CD8-positive, alpha-beta memory T cell (primary cell): ENCODE data around the gene ATG16L2. TPM values are rescaled to one million over a fixed set of nuclear protein-coding genes. Genes with fewer than 3 reads are reported as not detected.

Source experiments
- CTCF ChIA-PET: fragments of 350-600 bp; sonication (Branson Sonifier 250); formaldehyde crosslinking; loops from one replicate; lab custom pipeline; 2021; ENCODE audit warnings: antibody characterized with exemption; lab: Charles Lee
- POLR2A ChIA-PET: fragments of 350-600 bp; sonication (Branson Sonifier 250); formaldehyde crosslinking; loops from one replicate; lab custom pipeline; 2021; ENCODE audit warnings: antibody characterized with exemption; lab: Charles Lee
- DNase-seq, 5 donors: peaks; one replicate each; pipeline versions ENCODE4 v3.0.0 to v3.0.0-alpha.2; 2020 to 2022; ENCODE audit warnings: mixed read lengths in 1 of 5
- H3K27ac ChIP-seq: one replicate; pipeline ENCODE4 v1.7.0; 2013; ENCODE audit warnings: low read depth, mild to moderate bottlenecking, low read length, moderate library complexity
- H3K27me3 ChIP-seq: 2 replicates; pipeline ENCODE4 v1.7.0; 2013; ENCODE audit warnings: low read length, mild to moderate bottlenecking; ENCODE audit not compliant: insufficient read depth, poor library complexity, severe bottlenecking
- H3K36me3 ChIP-seq: 2 replicates; pipeline ENCODE4 v1.7.0; 2013; ENCODE audit warnings: mild to moderate bottlenecking, low read length, moderate library complexity; ENCODE audit not compliant: insufficient read depth
- H3K4me1 ChIP-seq: 2 replicates; pipeline ENCODE4 v1.7.0; 2013; ENCODE audit warnings: mild to moderate bottlenecking, low read length, moderate library complexity; ENCODE audit not compliant: insufficient read depth
- H3K4me3 ChIP-seq: 2 replicates; pipeline ENCODE4 v1.7.0; 2013; ENCODE audit warnings: mild to moderate bottlenecking, low read length
- H3K9me3 ChIP-seq: 2 replicates; pipeline ENCODE4 v1.7.0; 2013; ENCODE audit warnings: mild to moderate bottlenecking, low read length
- H3K27ac Mint-ChIP-seq, 8 donors: one replicate each; pipeline ENCODE4 v1.8.0; 2020 to 2021; ENCODE audit warnings: mixed read lengths in 8 of 8, mild to moderate bottlenecking in 6 of 8, inconsistent platforms in 3 of 8, moderate library complexity in 3 of 8
- H3K27me3 Mint-ChIP-seq, 2 donors: one replicate each; pipeline ENCODE4 v1.8.0; 2020 to 2021; ENCODE audit warnings: mixed read lengths in 2 of 2, mild to moderate bottlenecking in 1 of 2, moderate library complexity in 1 of 2
- H3K36me3 Mint-ChIP-seq, 3 donors: one replicate each; pipeline ENCODE4 v1.8.0; 2020 to 2021; ENCODE audit warnings: mixed read lengths in 3 of 3, inconsistent platforms in 1 of 3, mild to moderate bottlenecking in 1 of 3
- H3K4me1 Mint-ChIP-seq, 3 donors: one replicate each; pipeline ENCODE4 v1.8.0; 2020 to 2021; ENCODE audit warnings: mixed read lengths in 3 of 3, inconsistent platforms in 1 of 3, mild to moderate bottlenecking in 1 of 3
- H3K4me3 Mint-ChIP-seq, 7 donors: one replicate each; pipeline ENCODE4 v1.8.0; 2020 to 2021; ENCODE audit warnings: mixed read lengths in 7 of 7, mild to moderate bottlenecking in 6 of 7, moderate library complexity in 4 of 7, inconsistent platforms in 2 of 7
- H3K9me3 Mint-ChIP-seq, 5 donors: one replicate each; pipeline ENCODE4 v1.8.0; 2020 to 2022; ENCODE audit warnings: mixed read lengths in 5 of 5, mild to moderate bottlenecking in 3 of 5, moderate library complexity in 2 of 5, inconsistent platforms in 1 of 5
- polyA plus RNA-seq: library from polyadenylated mRNA; unstranded; fragments of 300-500 nt; fragmentation: Illumina TruSeq; gene quantifications from one replicate; pipeline ENCODE4 v1.2.3, GENCODE V29; 2021
- total RNA-seq, 2 experiments: library from RNA; stranded (reverse); gene quantifications; one replicate each; pipeline ENCODE4 v1.2.3, GENCODE V29; 2021

The ATG16L2 gene
- total and polyA plus RNA-seq, 3 experiments from 2014 or later, result 18.8 to 53.2 (median 50.3) TPM

DNA sequence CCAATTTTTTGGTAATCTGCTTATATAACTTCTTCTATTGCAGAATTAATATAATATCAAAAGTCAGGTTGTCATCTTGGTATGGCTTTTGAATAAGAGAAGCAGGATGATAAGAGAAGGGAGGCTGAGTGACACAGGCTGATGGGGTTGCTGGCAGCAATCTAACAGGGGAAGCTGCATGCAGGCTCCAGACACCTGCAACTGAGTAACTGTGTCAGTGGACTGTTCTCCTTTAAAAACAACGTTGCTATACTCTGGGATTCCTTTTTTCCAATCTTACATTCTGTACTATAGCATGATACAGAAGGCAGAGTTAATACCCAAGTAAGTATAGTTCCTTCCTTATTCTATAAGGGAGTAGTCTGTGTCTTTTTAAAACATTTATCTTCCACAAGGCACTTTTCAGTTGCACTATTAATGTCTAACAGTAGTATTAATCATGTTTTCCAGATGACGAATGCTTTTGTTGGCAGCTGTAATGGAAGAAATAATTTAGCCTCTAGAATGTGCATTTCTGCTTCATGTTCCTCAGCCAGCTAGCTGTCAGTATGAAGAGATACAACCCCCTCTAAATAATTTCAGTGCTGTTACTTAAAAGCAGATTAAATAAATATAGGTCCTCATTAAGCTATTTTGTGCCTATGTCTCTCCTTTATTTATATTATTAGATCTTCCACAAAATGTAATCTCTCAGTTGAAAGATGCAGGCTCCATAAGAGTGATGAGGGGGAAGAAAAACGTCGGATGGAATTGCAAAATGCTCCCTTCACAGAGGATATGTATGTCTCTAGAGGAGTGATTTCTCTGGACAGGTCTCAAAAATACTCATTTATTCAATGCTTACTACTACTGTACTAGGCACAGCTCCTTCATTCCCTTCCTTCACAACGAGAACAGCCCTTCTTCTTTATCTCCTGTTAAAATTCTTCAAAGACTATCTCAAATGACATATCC, 50.8 kb downstream of the ATG16L2 start:
- Mint-ChIP-seq H3K27me3 (no peaks in the 10 kb centered on the region), H3K27ac (peak overlapping the region in 1 of 8 donors; percentile 2), H3K4me1 (peaks cover 8 to 16% (median 9%) of the 10 kb centered on the region in 3 donors), H3K4me3 (no peak overlapping the region), H3K36me3 (peaks cover 9 to 45% (median 12%) of the 10 kb centered on the region in 3 donors), H3K9me3 (no peaks in the 10 kb centered on the region)
- no peak for DNase-seq
- Histone ChIP-seq H3K27me3 (no peaks in the 10 kb centered on the region), H3K4me1 (peaks cover 3% of the 10 kb centered on the region), H3K9me3 (no peaks in the 10 kb centered on the region), H3K36me3 (peaks cover 6% of the 10 kb centered on the region), H3K27ac (no peak overlapping the region), H3K4me3 (no peak overlapping the region)
- ChIA-PET POLR2A (no interaction called here), CTCF (interaction anchor here (0.7 to 0.8 kb wide), 2 partner anchors 144 to 313 kb away, joined by 3 read pairs; no protein-coding TSS in a partner anchor)

DNA sequence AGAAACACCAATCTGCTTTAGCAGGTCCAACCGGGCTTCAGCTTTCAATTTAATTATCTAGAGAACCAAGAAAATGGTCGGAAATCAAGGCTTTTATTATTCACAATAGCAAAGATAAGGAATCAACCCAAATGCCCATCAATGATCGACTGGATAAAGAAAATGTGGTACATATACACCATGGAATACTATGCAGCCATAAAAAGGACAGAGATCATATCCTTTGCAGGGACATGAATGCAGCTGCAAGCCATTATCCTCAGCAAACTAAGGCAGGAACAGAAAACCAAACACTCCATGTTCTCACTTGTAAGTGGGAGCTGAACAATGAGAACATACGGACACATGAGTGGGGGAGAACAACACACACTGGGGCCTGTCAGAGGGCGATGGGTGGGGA, 53.8 kb downstream of the ATG16L2 start:
- H3K4me1 ChIP-seq, result peaks cover 4% of the 10 kb centered on the region
- peaks cover 9 to 45% (median 16%) of the 10 kb centered on the region in 3 donors for H3K36me3 Mint-ChIP-seq
- CTCF ChIA-PET, result no interaction called here
- no peaks in the 10 kb centered on the region for H3K9me3 Mint-ChIP-seq
- H3K4me3 Mint-ChIP-seq, result no peak overlapping the region
- H3K4me3 ChIP-seq, result no peak overlapping the region
- POLR2A ChIA-PET, result no interaction called here
- no peak overlapping the region for H3K27ac Mint-ChIP-seq
- H3K36me3 ChIP-seq, result peaks cover 6% of the 10 kb centered on the region
- H3K27me3 Mint-ChIP-seq, result no peaks in the 10 kb centered on the region
- H3K9me3 ChIP-seq, result no peaks in the 10 kb centered on the region
- H3K27me3 ChIP-seq, result no peaks in the 10 kb centered on the region
- no peak for DNase-seq
- no peak overlapping the region for H3K27ac ChIP-seq
- H3K4me1 Mint-ChIP-seq, result peaks cover 14 to 23% (median 17%) of the 10 kb centered on the region in 3 donors

DNA sequence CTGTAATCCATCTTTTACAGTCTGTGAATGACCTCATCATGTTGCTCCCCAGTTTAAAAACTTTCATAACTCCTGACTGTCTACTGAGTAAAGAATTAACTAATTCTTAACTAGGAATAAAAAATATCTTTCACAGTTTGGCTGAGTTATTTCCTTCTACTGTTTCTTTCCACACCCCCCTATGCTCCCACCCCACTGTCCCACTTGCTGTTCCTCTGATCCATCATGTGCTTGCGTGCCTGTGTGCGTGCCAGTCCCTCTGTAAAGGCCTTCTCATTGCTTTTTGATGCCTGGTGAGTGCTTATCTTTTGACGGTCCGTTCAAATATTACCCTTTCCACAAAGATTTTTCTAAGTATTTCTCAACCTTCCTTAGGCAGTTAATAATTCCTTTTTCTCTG, 55.6 kb downstream of the ATG16L2 start:
- Mint-ChIP-seq H3K27me3 (no peaks in the 10 kb centered on the region), H3K9me3 (no peaks in the 10 kb centered on the region), H3K4me3 (no peak overlapping the region), H3K27ac (peak overlapping the region in 1 of 8 donors; percentile 41), H3K36me3 (peaks cover 9 to 51% (median 14%) of the 10 kb centered on the region in 3 donors), H3K4me1 (peaks cover 14 to 23% (median 17%) of the 10 kb centered on the region in 3 donors)
- DNase-seq, result no peak
- Histone ChIP-seq H3K4me1 (peaks cover 4% of the 10 kb centered on the region), H3K27ac (no peak overlapping the region), H3K9me3 (no peaks in the 10 kb centered on the region), H3K27me3 (no peaks in the 10 kb centered on the region), H3K4me3 (no peak overlapping the region), H3K36me3 (peaks cover 6% of the 10 kb centered on the region)
- ChIA-PET POLR2A (no interaction called here), CTCF (interaction anchor here (1.4 kb wide), 1 partner anchor 309 kb away, joined by 3 read pairs; no protein-coding TSS in a partner anchor)

DNA sequence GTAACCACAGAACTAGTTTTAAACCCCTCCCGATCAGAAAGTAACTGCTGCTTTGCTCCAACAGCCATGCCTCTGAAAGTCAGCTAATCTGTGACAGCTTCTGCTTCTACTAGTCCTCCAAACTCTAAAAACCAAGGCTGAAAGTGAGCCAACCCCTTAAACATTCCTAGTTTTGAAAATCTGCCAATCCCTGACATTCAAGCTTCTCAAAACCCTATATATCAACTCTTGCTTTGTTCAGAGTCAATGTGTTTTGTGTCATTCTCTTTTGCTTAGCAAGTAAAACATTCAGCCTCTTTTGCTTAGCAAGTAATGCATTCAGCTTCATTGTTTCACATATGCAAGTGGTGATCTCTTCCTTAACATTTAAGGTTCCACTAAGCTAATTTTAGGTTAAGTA, 56.9 kb downstream of the ATG16L2 start:
- Histone ChIP-seq H3K36me3 (peaks cover 6% of the 10 kb centered on the region), H3K27ac (no peak overlapping the region), H3K4me1 (peaks cover 4% of the 10 kb centered on the region), H3K4me3 (no peak overlapping the region), H3K27me3 (no peaks in the 10 kb centered on the region), H3K9me3 (no peaks in the 10 kb centered on the region)
- Mint-ChIP-seq H3K27ac (peak overlapping the region in 3 of 8 donors; percentile 12 to 55 (median 21)), H3K4me3 (no peak overlapping the region), H3K36me3 (peaks cover 8 to 48% (median 9%) of the 10 kb centered on the region in 3 donors), H3K27me3 (peaks cover 0 to 1% of the 10 kb centered on the region in 2 donors), H3K4me1 (peaks cover 14 to 17% (median 17%) of the 10 kb centered on the region in 3 donors), H3K9me3 (no peaks in the 10 kb centered on the region)
- CTCF ChIA-PET, result interaction anchor here (1.4 kb wide), 1 partner anchor 307 kb away, joined by 3 read pairs; no protein-coding TSS in a partner anchor
- POLR2A ChIA-PET, result no interaction called here
- no peak for DNase-seq

DNA sequence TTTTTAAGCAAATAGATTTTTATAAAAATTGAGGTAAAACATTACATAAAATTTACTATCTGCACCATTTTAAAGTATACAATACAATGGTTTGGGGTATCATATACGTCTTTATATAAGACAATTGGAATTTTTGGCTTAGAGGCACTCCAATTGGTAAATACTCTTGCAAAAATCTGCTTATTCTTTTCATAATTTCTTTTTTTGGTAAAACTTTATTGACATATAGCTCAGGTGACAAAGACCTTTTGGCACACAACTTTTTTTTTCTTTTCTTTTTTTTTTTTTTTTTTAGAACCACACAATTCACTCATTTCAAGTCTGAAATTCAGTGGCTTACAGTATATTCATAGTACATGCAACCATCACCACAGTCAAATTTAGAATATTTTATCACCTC, 57.8 kb downstream of the ATG16L2 start:
- H3K27me3 ChIP-seq, result no peaks in the 10 kb centered on the region
- no peak overlapping the region for H3K27ac ChIP-seq
- no peaks in the 10 kb centered on the region for H3K9me3 ChIP-seq
- Mint-ChIP-seq H3K27me3 (peaks cover 0 to 1% of the 10 kb centered on the region in 2 donors), H3K4me1 (peaks cover 14 to 17% (median 17%) of the 10 kb centered on the region in 3 donors), H3K27ac (no peak overlapping the region), H3K9me3 (no peaks in the 10 kb centered on the region), H3K36me3 (peaks cover 7 to 44% (median 9%) of the 10 kb centered on the region in 3 donors), H3K4me3 (no peak overlapping the region)
- H3K4me1 ChIP-seq, result peaks cover 4% of the 10 kb centered on the region
- CTCF ChIA-PET, result no interaction called here
- POLR2A ChIA-PET, result interaction anchor here (0.6 kb wide), 1 partner anchor 307 kb away, joined by 4 read pairs; no protein-coding TSS in a partner anchor
- no peak overlapping the region for H3K4me3 ChIP-seq
- DNase-seq, result no peak
- peaks cover 6% of the 10 kb centered on the region for H3K36me3 ChIP-seq

DNA sequence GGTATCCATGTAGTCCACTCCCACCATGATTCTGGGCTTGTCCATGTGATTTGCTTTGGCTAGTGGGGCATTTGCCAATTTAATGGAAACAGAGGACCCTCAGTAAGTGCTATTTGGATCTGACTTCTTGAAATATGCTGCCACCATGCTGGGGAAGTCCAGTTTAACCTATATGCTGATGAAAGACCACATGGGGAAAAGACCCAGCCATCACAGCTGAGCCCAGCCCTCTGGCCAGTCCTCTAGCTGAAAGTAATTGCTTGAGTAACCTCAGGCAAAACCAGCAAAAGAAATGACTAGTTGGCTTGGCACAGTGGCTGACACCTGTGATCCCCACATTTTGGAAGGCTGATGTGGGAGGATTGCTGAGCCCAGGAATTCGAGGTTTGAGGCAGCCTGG, 61.5 kb downstream of the ATG16L2 start:
- H3K27ac ChIP-seq, result no peak overlapping the region
- H3K36me3 Mint-ChIP-seq, result peaks cover 8 to 37% (median 16%) of the 10 kb centered on the region in 3 donors
- no peak overlapping the region for H3K4me3 ChIP-seq
- H3K4me1 Mint-ChIP-seq, result peaks cover 2 to 5% (median 3%) of the 10 kb centered on the region in 3 donors
- H3K4me3 Mint-ChIP-seq, result no peak overlapping the region
- H3K4me1 ChIP-seq, result no peaks in the 10 kb centered on the region
- POLR2A ChIA-PET, result no interaction called here
- CTCF ChIA-PET, result no interaction called here
- H3K27me3 Mint-ChIP-seq, result peaks cover 0 to 1% of the 10 kb centered on the region in 2 donors
- H3K9me3 ChIP-seq, result no peaks in the 10 kb centered on the region
- H3K36me3 ChIP-seq, result no peaks in the 10 kb centered on the region
- H3K9me3 Mint-ChIP-seq, result peaks cover 0 to 4% (median 0%) of the 10 kb centered on the region in 5 donors
- DNase-seq, result no peak
- H3K27ac Mint-ChIP-seq, result no peak overlapping the region
- no peaks in the 10 kb centered on the region for H3K27me3 ChIP-seq

DNA sequence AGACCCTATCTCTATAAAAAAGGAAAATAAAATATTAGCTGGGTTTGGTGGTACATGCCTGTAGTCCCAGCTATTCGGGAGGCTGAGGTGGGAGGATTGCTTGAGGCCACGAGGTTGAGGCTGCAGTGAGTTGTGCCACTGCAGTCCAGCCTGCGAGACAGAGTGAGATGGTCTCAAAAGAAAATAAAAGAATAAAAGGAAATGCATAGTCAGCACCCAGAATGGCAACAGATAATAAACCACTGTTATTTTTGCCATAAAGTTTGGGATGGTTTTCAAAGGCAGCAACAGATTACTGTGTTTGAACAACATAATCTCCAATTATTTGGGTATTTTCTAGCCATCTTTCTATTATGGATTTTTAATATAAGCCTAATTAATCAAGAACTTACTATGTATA, 61.9 kb downstream of the ATG16L2 start:
- H3K9me3 ChIP-seq, result no peaks in the 10 kb centered on the region
- ChIA-PET POLR2A (no interaction called here), CTCF (no interaction called here)
- H3K27ac Mint-ChIP-seq, result no peak overlapping the region
- DNase-seq, result no peak
- no peaks in the 10 kb centered on the region for H3K4me1 ChIP-seq
- H3K27me3 ChIP-seq, result no peaks in the 10 kb centered on the region
- H3K4me3 ChIP-seq, result no peak overlapping the region
- H3K4me1 Mint-ChIP-seq, result peaks cover 0 to 2% (median 1%) of the 10 kb centered on the region in 3 donors
- H3K36me3 Mint-ChIP-seq, result peaks cover 9 to 40% (median 20%) of the 10 kb centered on the region in 3 donors
- H3K36me3 ChIP-seq, result no peaks in the 10 kb centered on the region
- H3K27ac ChIP-seq, result no peak overlapping the region
- H3K27me3 Mint-ChIP-seq, result peaks cover 0 to 1% of the 10 kb centered on the region in 2 donors
- peaks cover 0 to 4% (median 0%) of the 10 kb centered on the region in 5 donors for H3K9me3 Mint-ChIP-seq
- no peak overlapping the region for H3K4me3 Mint-ChIP-seq
